Tibial artery (tissue), 4 donors: Measurements from ENCODE around the gene LRRC15.

Experiments used
- DNase-seq, 2 donors: peaks; one replicate each; pipeline ENCODE4 v3.0.0-alpha.2; 2019
- H3K27ac ChIP-seq, 2 donors: fragments of 200-600 bp; sonication (generic) in 1 of 2; 1 replicate in 1 of 2; 2 replicates in 1 of 2; pipeline ENCODE4 v1.5.1; 2018 to 2019; ENCODE audit warnings: mild to moderate bottlenecking in 1 of 2
- H3K27me3 ChIP-seq, 2 donors: fragments of 200-600 bp; sonication (generic) in 1 of 2; one replicate each; pipeline versions ENCODE4 v1.5.1 to v1.6.0; 2016 to 2019
- H3K36me3 ChIP-seq, 3 donors: fragments of 200-600 bp; sonication (generic) in 2 of 3; one replicate each; pipeline ENCODE4 v1.5.1; 2016 to 2019; ENCODE audit warnings: mild to moderate bottlenecking in 2 of 3
- H3K4me1 ChIP-seq, 4 donors: fragments of 200-600 bp; sonication (generic) in 2 of 4; 1 replicate in 3 of 4; 2 replicates in 1 of 4; pipeline ENCODE4 v1.5.1; 2016 to 2019
- H3K4me3 ChIP-seq, 2 donors: fragments of 200-600 bp; sonication (generic) in 1 of 2; 1 replicate in 1 of 2; 2 replicates in 1 of 2; pipeline ENCODE4 v1.5.1; 2018 to 2019; ENCODE audit warnings: mild to moderate bottlenecking in 2 of 2
- H3K9me3 ChIP-seq, 3 donors: fragments of 200-600 bp; sonication (generic) in 1 of 3; one replicate each; pipeline ENCODE4 v1.5.1; 2016 to 2019
- intact Hi-C: fragments of 100-400 bp; cut with DNase I; formaldehyde crosslinking; loops from one replicate; pipeline ENCODE4 v1.15.0; 2023; ENCODE audit warnings: low total_unique reads
- TF ChIP-seq, protein P1 (sequence below), 2 experiments: fragments of 200-600 bp in 1 of 2; fragments of 450-650 bp in 1 of 2; IDR thresholded peaks; one replicate each; pipeline ENCODE4 v1.5.1; 2017 to 2019; ENCODE audit warnings: antibody characterized with exemption in 2 of 2, mild to moderate bottlenecking in 1 of 2, moderate library complexity in 1 of 2

The LRRC15 gene

DNA sequence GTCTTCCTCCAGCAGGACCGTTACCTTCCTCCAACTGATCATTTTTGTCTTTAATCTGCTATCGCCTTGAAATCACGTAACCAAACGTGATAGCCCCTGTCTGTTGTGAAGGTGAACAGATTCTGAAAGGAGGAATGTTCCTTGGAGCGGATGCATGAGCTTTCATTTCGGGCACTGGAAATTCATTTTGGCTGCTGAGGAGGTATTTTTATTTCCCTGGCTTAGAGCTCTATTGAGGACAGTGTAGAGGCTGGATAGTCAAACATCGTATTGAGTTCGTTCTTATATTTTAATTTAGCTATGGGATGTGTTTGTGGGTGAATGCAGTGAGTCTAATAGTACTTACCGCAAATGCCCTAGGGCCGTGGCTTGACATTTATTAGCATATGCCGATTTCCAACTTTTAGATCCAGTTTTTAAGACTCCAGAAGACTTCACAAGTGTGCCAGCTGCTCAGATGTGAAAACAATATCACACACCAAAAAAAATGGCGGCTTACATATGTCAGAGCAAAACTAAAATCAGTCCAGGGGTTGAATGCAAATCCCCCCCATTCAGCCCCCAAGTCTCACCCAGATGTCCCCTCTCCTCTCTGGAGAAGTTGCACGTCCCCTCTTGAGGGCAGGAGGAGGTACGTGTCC lies 40.5 kb downstream of the LRRC15 start:
- TF ChIP-seq, protein P1, sequence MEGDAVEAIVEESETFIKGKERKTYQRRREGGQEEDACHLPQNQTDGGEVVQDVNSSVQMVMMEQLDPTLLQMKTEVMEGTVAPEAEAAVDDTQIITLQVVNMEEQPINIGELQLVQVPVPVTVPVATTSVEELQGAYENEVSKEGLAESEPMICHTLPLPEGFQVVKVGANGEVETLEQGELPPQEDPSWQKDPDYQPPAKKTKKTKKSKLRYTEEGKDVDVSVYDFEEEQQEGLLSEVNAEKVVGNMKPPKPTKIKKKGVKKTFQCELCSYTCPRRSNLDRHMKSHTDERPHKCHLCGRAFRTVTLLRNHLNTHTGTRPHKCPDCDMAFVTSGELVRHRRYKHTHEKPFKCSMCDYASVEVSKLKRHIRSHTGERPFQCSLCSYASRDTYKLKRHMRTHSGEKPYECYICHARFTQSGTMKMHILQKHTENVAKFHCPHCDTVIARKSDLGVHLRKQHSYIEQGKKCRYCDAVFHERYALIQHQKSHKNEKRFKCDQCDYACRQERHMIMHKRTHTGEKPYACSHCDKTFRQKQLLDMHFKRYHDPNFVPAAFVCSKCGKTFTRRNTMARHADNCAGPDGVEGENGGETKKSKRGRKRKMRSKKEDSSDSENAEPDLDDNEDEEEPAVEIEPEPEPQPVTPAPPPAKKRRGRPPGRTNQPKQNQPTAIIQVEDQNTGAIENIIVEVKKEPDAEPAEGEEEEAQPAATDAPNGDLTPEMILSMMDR (IDR thresholded peaks at IDR 0.05): no peak
- H3K4me3 ChIP-seq: no peak overlapping the region
- intact Hi-C loops: no loop called here
- H3K4me1 ChIP-seq: peaks cover 0 to 9% (median 8%) of the 10 kb centered on the region in 4 donors
- DNase-seq: no peak
- no peaks in the 10 kb centered on the region for H3K36me3 ChIP-seq
- H3K9me3 ChIP-seq: no peaks in the 10 kb centered on the region
- peaks cover 0 to 52% of the 10 kb centered on the region in 2 donors for H3K27me3 ChIP-seq
- H3K27ac ChIP-seq: no peak overlapping the region

DNA sequence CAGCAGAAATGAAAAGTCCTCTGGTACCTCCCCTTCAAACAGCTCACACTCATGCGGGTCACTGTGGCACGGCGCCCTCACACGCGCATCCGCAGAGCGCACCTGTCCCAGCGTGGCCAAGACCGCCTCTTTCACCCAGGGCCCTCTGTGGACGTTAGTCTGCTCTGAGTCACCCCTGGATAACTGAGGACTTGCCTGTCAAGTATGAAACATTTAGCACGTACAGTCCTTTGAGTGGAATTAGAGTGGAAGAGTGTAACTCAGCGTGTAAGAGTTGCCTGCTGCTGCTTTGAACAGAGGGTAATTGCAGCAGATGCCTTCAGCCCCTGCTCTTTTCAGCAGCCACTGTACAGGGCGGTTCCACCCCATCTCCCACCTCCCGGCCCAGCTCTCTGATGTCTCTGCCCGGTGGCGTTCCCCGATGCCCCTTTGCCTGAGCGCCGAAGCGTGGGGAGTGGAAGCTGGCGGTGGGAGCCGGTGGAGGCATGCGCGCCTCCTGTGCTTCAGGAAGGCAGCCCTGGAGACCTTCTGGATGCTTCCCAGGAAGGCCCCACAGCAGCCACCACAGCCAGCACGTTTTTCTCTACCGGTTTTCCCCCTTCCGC lies 41.4 kb downstream of the LRRC15 start:
- H3K27me3 ChIP-seq: peaks cover 0 to 51% of the 10 kb centered on the region in 2 donors
- H3K36me3 ChIP-seq: no peaks in the 10 kb centered on the region
- H3K4me3 ChIP-seq: no peak overlapping the region
- no peaks in the 10 kb centered on the region for H3K9me3 ChIP-seq
- no peak overlapping the region for H3K27ac ChIP-seq
- peaks cover 0 to 8% (median 7%) of the 10 kb centered on the region in 4 donors for H3K4me1 ChIP-seq
- TF ChIP-seq, protein P1 (IDR thresholded peaks at IDR 0.05): no peak
- intact Hi-C loops: no loop called here
- DNase-seq: no peak

DNA sequence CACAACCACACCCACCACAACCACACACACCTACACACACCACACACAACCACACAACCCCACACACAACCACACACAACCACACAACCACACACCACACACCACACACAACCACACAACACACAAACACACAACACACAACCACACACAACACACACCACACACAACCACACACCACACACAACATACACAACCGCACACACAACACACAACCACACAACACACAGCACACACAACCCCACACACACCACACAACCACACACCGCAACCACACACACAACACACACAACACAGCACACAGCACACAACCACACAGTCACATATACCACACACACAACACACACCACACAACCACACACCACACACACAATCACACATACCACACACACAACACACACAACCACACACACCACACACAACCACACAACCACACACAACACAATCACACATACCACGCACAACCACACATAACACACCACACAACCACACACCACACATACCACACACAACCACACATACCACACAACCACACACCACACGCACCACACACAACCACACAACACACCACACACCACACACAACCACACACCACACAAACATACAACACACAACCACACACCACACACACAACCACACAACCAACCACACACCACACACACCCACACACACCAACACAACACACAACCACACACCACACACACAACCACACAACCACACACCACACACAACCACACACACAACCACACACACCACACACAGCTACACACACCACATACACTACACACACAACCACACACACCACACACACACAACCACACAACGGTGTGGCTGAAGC lies 42.1 kb downstream of the LRRC15 start:
- Histone ChIP-seq H3K4me3 (no peak overlapping the region), H3K27ac (no peak overlapping the region), H3K4me1 (peaks cover 0 to 8% (median 7%) of the 10 kb centered on the region in 4 donors), H3K36me3 (no peaks in the 10 kb centered on the region), H3K27me3 (peaks cover 0 to 51% of the 10 kb centered on the region in 2 donors), H3K9me3 (no peaks in the 10 kb centered on the region)
- intact Hi-C loops: no loop called here
- DNase-seq: no peak
- TF ChIP-seq, protein P1 (IDR thresholded peaks at IDR 0.05): no peak

DNA sequence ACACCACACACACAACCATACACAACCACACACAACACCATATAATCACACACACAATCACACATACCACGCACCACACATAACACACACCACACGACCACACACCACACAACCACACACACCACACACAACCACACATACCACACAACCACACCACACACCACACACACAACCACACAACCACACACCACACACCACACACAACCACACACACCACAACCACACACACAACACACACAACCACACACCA lies 42.6 kb downstream of the LRRC15 start:
- TF ChIP-seq, protein P1 (IDR thresholded peaks at IDR 0.05): no peak
- Histone ChIP-seq H3K4me1 (peaks cover 0 to 8% (median 7%) of the 10 kb centered on the region in 4 donors), H3K4me3 (no peak overlapping the region), H3K27ac (no peak overlapping the region), H3K27me3 (peaks cover 0 to 51% of the 10 kb centered on the region in 2 donors), H3K36me3 (no peaks in the 10 kb centered on the region), H3K9me3 (no peaks in the 10 kb centered on the region)
- intact Hi-C loops: no loop called here
- DNase-seq: no peak

DNA sequence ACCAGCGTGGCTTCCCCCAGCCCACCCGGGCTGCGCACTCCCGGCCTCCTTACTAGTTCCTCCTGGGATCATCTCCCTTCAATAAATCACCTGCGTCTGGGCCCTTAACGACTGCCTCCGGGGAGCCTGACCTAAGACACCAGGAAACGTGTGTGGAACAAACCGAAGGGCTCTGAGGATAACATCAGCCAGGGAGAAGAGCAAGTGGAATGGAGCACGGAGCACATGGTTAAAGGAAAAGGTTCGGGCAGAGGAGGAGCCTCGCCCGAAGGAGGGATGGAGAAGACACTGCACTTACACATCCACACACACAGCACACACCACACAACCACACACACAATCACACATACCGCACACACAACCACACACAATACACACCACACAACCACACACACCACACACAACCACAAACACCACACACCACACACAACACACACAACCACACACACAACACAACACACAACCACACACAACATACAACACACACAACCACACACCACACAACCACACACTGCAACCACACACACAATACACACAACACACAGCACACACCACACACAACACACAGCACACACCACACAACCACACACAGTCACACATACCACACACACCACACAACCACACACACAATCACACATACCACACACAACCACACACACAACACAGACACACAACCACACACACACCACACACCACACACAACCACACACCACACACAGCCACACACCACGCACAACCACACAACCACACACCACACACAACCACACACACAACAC lies 43.2 kb downstream of the LRRC15 start:
- Histone ChIP-seq H3K9me3 (no peaks in the 10 kb centered on the region), H3K27me3 (peaks cover 0 to 51% of the 10 kb centered on the region in 2 donors), H3K36me3 (no peaks in the 10 kb centered on the region), H3K27ac (no peak overlapping the region), H3K4me3 (no peak overlapping the region), H3K4me1 (peaks cover 0 to 8% (median 7%) of the 10 kb centered on the region in 4 donors)
- intact Hi-C loops: no loop called here
- TF ChIP-seq, protein P1 (IDR thresholded peaks at IDR 0.05): no peak
- no peak for DNase-seq
